ENCODE data around the gene C9orf72. TPM values are rescaled to one million over a fixed set of nuclear protein-coding genes. Genes with fewer than 3 reads are reported as not detected.
A peak's percentile ranks its signal among the peaks of the same experiment; 100 is the strongest.
"Not testable (repeated sequence)": the region's sequence is repeated elsewhere in the genome, so short reads cannot be mapped to it uniquely, and the experiment has no call there.

The C9orf72 gene, protein sequence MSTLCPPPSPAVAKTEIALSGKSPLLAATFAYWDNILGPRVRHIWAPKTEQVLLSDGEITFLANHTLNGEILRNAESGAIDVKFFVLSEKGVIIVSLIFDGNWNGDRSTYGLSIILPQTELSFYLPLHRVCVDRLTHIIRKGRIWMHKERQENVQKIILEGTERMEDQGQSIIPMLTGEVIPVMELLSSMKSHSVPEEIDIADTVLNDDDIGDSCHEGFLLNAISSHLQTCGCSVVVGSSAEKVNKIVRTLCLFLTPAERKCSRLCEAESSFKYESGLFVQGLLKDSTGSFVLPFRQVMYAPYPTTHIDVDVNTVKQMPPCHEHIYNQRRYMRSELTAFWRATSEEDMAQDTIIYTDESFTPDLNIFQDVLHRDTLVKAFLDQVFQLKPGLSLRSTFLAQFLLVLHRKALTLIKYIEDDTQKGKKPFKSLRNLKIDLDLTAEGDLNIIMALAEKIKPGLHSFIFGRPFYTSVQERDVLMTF
- 1 to 10 TPM; 7.7 to 9.4 TPM for total RNA-seq

DNA sequence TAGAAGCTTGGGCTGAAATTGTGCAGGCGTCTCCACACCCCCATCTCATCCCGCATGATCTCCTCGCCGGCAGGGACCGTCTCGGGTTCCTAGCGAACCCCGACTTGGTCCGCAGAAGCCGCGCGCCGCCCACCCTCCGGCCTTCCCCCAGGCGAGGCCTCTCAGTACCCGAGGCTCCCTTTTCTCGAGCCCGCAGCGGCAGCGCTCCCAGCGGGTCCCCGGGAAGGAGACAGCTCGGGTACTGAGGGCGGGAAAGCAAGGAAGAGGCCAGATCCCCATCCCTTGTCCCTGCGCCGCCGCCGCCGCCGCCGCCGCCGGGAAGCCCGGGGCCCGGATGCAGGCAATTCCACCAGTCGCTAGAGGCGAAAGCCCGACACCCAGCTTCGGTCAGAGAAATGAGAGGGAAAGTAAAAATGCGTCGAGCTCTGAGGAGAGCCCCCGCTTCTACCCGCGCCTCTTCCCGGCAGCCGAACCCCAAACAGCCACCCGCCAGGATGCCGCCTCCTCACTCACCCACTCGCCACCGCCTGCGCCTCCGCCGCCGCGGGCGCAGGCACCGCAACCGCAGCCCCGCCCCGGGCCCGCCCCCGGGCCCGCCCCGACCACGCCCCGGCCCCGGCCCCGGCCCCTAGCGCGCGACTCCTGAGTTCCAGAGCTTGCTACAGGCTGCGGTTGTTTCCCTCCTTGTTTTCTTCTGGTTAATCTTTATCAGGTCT lies at the start of gene C9orf72:
Gene C9orf72 (minus strand): TSS at position 564 of the 716 bp plus-strand sequence. CDS start 6,361 bp downstream, outside the sequence.
- Mint-ChIP-seq H3K4me3 (peak within 1 kb of the TSS; percentile 93), H3K36me3 (peaks cover 1% of the 10 kb centered on the region), H3K9me3 (peaks cover 2% of the 10 kb centered on the region), H3K4me1 (peaks cover 23% of the 10 kb centered on the region), H3K27me3 (no peaks in the 10 kb centered on the region), H3K27ac (peak within 1 kb of the TSS; percentile 100)
- DNase-seq: peak; percentile 87

DNA sequence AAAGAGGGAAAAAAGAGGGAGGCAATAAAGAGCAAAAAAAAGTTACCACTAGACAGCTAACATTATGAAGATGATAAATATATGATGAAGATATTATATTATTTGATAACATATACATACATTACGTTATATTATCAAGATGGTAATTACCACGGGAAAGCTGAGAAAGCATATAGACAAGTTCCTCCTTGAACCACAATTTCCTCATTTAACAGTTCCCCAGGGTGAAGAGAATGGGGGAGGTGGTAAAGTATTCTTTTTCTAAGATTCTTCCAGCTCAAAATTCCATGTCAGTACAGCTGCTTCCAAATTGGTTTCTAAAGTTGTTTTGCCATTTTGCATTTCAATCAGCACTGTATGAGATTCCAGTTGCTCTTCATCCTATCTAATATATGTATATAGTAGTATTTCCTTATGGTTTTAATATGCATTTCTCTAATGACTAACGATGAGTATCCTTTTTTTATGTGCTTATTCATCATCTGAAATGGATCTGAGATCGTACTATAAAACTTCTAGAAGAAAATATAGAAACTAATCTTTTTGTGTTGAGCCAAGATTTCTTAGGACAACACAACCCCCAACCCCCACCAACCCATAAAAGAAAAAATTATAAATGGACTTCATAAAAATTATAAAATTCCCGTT lies 49.5 kb upstream of the C9orf72 start:
- Mint-ChIP-seq H3K36me3 (no peaks in the 10 kb centered on the region), H3K4me1 (no peaks in the 10 kb centered on the region), H3K9me3 (no peaks in the 10 kb centered on the region), H3K27ac (no peak overlapping the region), H3K4me3 (no peak overlapping the region), H3K27me3 (no peaks in the 10 kb centered on the region)
- DNase-seq: no peak

DNA sequence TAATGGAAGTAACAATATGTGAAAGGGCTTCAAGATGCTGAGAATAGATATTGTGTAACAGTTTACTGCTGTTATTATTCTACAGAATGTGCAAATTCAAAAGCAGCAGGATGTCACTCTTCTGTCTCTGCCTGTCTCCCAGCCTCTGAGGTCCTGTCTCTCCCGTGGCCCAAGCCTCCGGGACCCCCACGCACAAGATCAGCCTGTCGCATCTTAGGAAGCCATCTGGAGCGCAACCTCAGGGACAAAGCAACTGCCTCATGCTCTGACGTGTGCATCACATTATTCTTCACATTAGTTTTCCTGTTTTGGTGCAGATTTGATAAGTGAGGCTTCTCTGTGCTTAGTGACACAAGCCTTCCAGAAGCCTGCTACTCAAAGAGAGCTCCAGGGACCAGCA lies 46.5 kb upstream of the C9orf72 start:
- Mint-ChIP-seq H3K36me3 (no peaks in the 10 kb centered on the region), H3K4me1 (no peaks in the 10 kb centered on the region), H3K27ac (no peak overlapping the region), H3K27me3 (no peaks in the 10 kb centered on the region), H3K9me3 (no peaks in the 10 kb centered on the region), H3K4me3 (no peak overlapping the region)
- DNase-seq: no peak

DNA sequence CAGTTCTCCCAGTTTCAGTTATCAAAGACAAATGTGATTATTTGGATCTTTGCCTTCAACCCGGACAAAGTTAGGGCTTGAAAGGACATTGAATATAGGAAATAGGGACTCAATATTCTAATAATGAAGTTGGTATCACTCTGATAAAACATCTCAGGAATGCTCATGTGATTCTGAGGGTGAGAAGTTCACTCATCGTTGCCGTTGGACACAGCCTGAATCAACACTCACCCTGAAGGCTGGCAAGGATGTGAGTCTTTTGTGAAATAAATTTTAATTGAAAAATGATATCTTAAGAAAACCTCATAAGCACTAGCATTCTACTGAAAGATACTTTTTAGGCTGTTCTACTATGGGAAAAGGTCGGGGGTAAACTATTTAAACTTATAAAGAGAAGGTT lies 44.8 kb upstream of the C9orf72 start:
- Mint-ChIP-seq H3K4me3 (no peak overlapping the region), H3K27me3 (peaks cover 11% of the 10 kb centered on the region), H3K9me3 (no peaks in the 10 kb centered on the region)

DNA sequence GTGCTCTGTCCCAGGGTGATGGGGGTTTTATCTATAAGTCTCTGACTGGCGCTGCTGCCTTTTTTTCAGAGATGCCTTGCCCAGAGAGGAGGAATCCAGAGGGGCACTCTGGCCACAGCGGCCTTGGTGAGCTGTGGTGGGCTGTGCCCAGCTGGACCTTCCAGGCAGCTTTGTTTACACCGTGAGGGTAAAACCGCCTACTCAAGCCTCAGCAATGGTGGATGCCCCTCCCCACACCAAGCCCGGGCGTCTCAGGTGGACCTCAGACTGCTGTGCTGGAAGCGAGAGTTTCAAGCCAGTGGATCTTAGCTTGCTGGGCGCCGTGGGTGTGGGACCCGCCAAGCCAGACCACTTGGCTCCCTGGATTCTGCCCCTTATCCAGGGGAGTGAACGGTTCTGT lies 41.3 kb upstream of the C9orf72 start:
- no peak for DNase-seq
- Mint-ChIP-seq H3K9me3 (no peaks in the 10 kb centered on the region), H3K36me3 (no peaks in the 10 kb centered on the region), H3K4me1 (no peaks in the 10 kb centered on the region), H3K27me3 (peaks cover 11% of the 10 kb centered on the region), H3K27ac (no peak overlapping the region), H3K4me3 (no peak overlapping the region)

More for the DNA sequence above, 44.8 kb upstream of the C9orf72 start:
- DNase-seq: no peak
- Mint-ChIP-seq H3K4me1 (no peaks in the 10 kb centered on the region), H3K36me3 (no peaks in the 10 kb centered on the region), H3K27ac (no peak overlapping the region)

DNA sequence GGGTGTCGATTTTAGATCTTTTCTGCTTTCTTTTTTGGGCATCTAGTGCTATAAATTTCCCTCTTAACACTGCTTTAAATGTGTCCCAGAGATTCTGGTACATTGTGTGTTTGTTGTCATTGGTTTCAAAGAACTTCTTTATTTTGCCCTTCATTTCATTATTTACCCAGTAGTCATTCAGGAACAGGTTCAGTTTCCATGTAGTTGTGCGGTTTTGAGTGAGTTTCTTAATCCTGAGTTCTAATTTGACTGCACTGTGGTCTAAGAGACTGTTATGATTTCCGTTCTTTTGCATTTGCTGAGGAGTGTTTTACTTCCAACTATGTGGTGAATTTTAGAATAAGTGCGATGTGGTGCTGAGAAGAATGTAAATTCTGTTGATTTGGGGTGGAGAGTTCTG lies 38.8 kb upstream of the C9orf72 start:
- not testable (repeated sequence) for H3K4me3 Mint-ChIP-seq, DNase-seq, H3K4me1 Mint-ChIP-seq, H3K36me3 Mint-ChIP-seq, H3K9me3 Mint-ChIP-seq
- Mint-ChIP-seq H3K27ac (peak overlapping the region; percentile 13), H3K27me3 (peaks cover 11% of the 10 kb centered on the region)

DNA sequence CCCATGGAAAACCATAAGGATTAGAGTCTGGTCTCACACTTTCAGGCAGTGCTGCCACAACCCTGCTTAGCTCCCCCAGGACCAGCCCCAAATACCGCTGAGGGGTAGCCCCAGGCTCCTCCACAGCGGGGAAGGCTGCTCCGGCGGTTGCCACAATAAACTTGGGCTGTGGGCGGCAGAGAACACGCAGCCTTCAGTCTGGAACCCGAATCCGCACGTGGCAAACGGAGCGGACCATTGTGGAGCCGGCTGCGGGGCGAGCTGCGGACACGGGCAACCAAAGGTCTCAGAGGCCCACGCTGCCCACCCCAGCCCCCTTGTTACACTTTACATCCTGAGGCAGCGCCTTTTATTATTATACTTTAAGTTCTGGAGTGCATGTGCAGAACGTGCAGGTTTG lies 37.3 kb upstream of the C9orf72 start:
- no peak for DNase-seq
- Mint-ChIP-seq H3K36me3 (no peaks in the 10 kb centered on the region), H3K27me3 (peaks cover 11% of the 10 kb centered on the region), H3K9me3 (no peaks in the 10 kb centered on the region), H3K4me1 (no peaks in the 10 kb centered on the region), H3K4me3 (no peak overlapping the region), H3K27ac (no peak overlapping the region)

DNA sequence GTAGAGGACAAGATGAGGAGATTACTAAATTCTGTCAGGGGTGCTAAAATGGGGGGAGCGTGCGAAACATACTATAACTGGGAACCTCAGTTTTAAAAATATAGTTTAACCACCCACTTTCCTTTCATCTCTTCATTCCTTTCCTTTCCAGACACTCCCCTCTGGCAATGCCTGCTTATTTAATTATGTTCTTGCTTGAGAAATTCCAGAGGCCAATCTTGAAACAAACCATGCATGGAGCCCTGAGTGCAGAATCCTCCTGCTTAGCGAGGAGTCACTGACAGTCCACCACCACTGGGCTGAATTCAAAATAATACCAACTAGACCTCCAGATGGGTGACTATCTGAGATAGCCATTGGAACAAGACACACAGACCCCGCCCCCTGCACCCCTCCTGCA lies 29.7 kb upstream of the C9orf72 start:
- no peaks in the 10 kb centered on the region for H3K4me1 Mint-ChIP-seq
- no peaks in the 10 kb centered on the region for H3K36me3 Mint-ChIP-seq
- H3K27ac Mint-ChIP-seq: no peak overlapping the region
- no peak overlapping the region for H3K4me3 Mint-ChIP-seq
- DNase-seq: no peak
- H3K27me3 Mint-ChIP-seq: no peaks in the 10 kb centered on the region
- H3K9me3 Mint-ChIP-seq: no peaks in the 10 kb centered on the region

DNA sequence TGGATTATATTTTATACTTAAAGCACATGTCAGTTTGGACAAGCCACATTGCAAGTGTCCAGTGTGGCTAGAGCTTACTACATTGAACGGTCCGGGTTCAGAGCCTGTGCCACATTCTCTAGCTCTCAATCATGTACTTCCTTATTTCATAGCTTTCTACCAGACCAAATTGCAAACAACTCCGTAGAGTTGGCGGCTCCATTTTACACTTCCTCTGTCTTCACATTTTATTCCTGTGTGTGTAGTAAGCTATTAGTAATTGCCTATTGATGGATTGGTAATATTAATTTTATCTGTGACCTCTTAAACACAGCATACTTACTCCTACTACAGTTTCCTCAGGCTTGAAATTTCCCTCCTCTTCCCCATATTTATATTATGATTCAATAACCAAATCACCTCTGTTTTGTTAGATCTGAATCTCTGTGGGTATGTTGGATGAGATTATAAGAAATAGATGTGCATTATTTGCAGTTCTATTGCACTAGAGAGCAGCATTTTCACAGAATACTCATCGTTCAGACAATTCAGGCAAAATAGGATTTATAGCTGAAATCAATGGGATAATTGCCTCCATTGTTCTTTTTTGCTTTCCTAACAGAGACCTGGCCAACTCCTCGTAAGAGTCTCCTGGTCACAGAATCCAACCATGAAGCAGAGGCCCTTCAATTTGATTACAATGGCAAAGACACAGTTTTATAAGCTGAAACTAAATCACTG lies 29.0 kb upstream of the C9orf72 start:
- no peak overlapping the region for H3K4me3 Mint-ChIP-seq

DNA sequence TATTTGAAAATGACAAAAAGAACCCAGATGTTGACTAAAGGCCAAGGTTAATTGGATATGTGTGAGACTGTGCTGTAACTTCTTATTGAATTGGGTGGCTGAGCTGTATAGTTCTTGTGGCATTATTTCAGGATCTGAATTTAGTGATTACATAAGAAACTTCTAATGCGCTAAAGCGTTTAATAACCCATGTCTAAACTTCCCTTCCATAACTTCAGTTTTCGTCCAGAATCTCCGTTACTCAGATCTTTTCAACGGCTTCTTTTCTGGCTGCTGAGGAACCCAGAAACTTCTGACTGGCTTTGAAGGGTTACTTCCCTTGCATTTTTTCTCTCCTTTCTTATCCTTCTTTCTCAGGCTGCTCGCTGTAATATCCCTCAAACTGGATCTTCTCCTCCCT lies 28.1 kb upstream of the C9orf72 start:
- Mint-ChIP-seq H3K4me3 (no peak overlapping the region), H3K9me3 (no peaks in the 10 kb centered on the region), H3K4me1 (no peaks in the 10 kb centered on the region), H3K27me3 (no peaks in the 10 kb centered on the region), H3K27ac (no peak overlapping the region), H3K36me3 (no peaks in the 10 kb centered on the region)
- DNase-seq: no peak

More for the DNA sequence above, 29.0 kb upstream of the C9orf72 start:
- H3K4me1 Mint-ChIP-seq: no peaks in the 10 kb centered on the region
- no peaks in the 10 kb centered on the region for H3K36me3 Mint-ChIP-seq
- H3K27me3 Mint-ChIP-seq: no peaks in the 10 kb centered on the region
- no peak for DNase-seq
- no peak overlapping the region for H3K27ac Mint-ChIP-seq
- no peaks in the 10 kb centered on the region for H3K9me3 Mint-ChIP-seq

DNA sequence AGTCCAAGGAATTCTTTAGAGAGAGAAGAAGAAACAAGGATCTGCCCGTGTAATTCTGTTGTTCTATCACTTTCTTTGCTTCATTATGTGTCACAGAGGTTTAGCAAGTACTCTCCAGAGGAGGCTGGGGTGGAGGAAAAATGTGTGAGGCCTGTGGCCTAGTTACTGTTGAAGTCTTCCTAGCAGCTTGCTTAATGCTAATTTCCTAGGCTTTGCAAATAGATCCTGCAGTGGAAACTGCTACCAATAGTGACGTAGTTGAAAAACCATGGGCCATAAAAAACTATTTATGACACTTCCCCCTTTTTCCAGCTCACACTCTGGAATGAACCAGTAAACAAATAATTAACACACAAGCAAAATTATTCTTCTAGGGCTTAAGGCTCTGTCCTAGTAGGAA lies 27.0 kb upstream of the C9orf72 start:
- Mint-ChIP-seq H3K4me3 (no peak overlapping the region), H3K27me3 (no peaks in the 10 kb centered on the region), H3K36me3 (no peaks in the 10 kb centered on the region), H3K4me1 (no peaks in the 10 kb centered on the region), H3K27ac (no peak overlapping the region), H3K9me3 (no peaks in the 10 kb centered on the region)
- DNase-seq: no peak

DNA sequence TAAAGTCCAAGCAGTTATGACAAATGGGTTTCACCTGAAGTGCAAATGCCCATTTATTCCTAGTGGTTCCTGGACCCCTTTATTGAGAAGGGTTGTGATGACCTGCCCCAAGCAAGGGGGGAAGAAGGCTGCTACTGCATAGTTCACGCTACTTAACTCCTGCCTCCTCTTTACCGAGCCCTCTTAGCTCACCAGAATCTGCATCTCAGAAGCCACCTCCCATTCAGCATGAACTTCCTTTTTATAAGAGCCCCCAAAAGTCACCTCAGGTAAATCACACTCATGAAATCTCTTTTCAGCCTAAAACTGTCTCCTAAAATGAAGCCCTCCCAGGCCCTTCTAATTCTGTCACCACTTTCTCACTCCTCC lies 26.6 kb upstream of the C9orf72 start:
- Mint-ChIP-seq H3K36me3 (no peaks in the 10 kb centered on the region), H3K9me3 (no peaks in the 10 kb centered on the region), H3K27ac (no peak overlapping the region), H3K27me3 (no peaks in the 10 kb centered on the region), H3K4me3 (no peak overlapping the region), H3K4me1 (no peaks in the 10 kb centered on the region)
- no peak for DNase-seq

DNA sequence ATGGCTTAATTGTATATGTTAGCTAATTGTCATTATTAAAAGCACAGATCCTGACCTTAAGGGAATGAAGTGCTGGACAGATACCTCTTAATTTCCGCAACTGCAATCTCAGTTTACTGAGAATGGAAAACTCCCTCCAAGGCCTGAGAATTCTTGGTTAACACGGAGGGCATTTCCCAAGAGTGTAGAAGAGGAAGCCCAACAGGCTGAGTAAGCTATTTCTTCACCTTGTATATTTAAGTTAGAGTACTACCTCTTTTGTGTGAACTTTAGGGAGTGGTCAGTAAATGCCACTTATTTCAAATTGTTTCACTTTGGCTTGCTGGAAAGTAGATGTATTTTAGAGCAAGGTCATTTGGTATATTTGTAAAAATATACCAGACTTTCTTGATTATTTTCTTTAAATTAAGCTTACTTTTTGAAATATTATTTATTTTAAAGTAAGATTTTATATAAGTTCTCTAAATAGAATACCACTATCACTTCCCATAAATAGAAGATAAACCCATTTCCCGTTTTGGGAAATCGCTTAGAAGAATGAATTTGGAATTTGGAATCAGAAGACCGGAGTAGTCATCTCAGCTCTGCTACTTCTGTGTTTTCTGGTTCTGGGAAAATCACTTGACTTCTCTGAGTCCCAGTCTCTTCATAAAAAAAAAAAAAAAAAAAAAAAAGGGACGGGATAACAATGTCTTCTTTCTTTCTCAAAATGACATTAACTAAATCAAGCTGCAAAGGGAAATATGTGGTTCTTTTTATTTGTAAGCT lies 26.0 kb upstream of the C9orf72 start:
- Mint-ChIP-seq H3K9me3 (no peaks in the 10 kb centered on the region), H3K36me3 (no peaks in the 10 kb centered on the region), H3K27ac (no peak overlapping the region), H3K27me3 (no peaks in the 10 kb centered on the region), H3K4me3 (no peak overlapping the region), H3K4me1 (no peaks in the 10 kb centered on the region)
- no peak for DNase-seq

DNA sequence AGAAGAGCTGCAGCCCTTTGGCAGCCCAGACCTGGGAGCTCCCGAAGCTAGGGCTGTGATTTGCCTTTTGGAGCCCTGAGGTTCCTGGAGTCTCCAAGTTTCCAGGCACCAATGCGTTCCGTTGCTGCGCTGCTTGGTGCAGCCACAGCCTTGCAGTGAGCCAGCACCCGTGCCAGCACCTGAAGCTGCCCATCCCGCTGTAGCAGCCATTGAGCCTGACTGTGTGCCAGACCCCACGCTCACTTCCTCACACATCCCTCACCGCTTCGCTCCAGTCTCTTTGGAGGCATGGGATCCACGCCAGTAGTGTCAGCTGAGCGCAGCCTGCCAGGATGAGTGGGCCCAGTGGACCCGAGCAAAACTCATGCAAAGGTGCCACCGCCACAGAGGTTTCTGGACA lies 22.5 kb upstream of the C9orf72 start:
- no peaks in the 10 kb centered on the region for H3K36me3 Mint-ChIP-seq
- H3K4me3 Mint-ChIP-seq: no peak overlapping the region
- H3K27ac Mint-ChIP-seq: no peak overlapping the region
- no peaks in the 10 kb centered on the region for H3K4me1 Mint-ChIP-seq
- no peak for DNase-seq
- peaks cover 2% of the 10 kb centered on the region for H3K9me3 Mint-ChIP-seq
- peaks cover 12% of the 10 kb centered on the region for H3K27me3 Mint-ChIP-seq

Data from activated naive CD8-positive, alpha-beta T cell treated with anti-CD3 and anti-CD28 coated beads for 36 hours (primary cell).